Measurements from ENCODE around the gene LTBP1.
"Not testable (repeated sequence)": the region's sequence is repeated elsewhere in the genome, so short reads cannot be mapped to it uniquely, and the experiment has no call there.

Gene LTBP1

DNA sequence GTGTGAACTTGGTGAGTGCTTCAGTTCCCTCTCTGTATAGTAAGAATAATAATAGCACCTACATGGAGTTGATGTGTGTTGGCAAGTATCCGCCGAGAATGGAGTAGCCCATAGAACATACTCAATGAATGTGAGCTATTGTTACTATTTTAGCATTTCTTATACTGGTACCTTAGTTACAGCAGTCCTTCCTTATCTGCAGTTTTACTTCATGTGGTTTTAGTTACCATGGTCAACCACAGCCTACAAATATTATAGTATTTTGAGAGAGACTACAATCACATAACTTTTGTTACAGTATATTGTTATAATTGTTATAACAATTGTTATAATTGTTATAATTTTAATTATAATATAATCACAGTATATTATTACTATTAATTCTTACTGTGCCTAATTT, 377.2 kb downstream of the LTBP1 start:
- DNase-seq = no peak

DNA sequence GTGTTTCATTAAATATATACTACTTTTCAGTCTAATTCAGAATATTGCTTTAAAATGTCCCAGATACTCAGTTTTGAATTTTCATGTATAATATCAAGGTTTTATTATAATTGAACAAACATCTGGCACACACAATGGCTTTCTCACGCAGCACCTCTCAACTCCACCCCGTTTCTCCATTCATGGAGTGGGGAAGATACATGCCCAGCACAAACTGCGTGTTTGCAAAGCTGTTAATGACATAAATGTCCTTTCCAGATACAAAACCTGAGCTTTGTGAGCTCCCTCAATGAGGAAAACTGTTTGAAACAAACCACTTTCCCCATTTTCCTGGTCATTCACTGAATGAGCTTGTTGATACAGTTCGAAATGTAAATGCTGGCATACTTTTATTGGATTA, 379.3 kb downstream of the LTBP1 start:
- DNase-seq = no peak

DNA sequence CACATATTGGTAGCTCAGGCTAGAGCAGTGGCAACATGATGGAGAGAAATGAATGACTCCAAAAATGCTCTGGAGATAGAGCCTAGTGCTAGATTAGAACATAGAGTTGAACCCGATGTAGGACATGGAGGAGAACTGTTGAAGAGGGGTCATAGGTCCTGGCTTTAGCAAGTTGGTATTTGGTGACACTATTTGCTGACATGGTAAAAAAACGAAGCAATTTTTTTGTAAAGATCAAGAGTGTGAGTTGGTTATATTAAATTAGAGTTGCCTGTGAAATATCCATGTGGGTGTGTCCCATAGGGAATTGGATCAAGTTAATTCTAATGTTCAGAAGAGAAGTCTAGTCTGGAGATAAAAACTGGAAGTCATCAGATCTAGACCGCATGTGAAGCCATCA, 386.7 kb downstream of the LTBP1 start:
- DNase-seq = no peak

DNA sequence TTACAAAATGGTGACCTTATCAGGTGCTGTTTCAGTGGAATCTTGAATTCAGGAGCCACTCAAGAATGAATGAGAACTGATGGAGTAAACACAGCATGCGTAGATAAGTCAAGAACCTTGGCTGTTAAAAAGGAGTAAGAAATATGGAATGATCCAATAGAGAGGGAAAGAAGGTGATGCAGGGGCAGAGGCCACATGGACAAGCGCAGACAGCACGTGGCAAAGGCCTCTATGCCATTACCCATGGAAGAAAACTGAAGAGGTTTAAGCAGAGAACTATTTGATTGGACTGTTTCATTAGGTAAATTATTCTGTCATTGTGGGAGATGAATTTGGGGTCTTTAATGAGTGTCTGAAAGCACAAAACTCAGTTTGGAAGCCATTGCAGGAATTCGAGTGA, 387.3 kb downstream of the LTBP1 start:
- DNase-seq = no peak

DNA sequence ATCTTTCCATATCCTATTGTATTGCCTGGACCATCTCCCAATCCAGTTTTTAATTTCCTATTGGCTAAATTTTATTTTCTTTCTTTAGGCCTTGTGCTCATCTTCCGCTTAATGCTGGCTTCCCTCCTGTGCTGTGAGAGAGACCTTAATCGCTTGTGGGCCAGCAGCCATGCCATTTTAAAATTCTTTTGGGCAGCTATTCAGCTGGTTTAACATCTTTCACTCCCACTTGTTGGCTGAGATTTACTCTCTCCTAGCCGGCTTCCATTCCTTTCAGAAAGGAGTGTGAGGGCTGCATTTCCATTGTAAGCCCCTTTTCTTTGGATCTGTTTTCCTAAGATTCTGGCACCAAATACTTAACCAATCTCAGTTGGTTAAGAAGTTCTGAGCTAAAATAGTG, 388.8 kb downstream of the LTBP1 start:
- DNase-seq = no peak

DNA sequence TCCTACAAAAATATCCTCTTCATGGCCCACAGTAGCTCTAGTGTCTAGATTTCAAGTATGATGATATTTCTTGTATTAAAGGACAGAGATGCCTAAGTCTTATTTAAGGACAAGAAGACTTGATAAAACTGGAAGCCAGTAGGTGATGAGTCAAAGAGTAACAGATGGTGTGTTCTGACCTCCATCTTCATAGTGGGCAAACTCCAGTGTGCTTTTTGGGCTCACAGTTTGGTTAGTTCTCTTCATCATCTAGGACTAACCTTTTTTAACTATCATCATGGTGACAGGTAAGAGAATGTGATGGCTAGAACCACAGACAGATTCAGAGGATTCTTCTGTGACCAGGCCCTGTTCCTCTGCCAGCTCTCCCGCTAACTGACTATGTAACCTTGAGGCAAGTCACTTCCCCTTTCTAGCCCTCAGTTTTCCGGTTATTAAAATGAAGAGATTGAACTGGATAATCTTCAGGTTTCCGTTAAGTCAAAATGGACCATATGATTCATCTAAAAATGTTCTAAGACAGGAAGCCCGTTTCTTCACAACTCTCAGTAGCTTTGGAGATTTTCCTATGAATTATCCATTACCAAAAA, 389.4 kb downstream of the LTBP1 start:
- DNase-seq = no peak

DNA sequence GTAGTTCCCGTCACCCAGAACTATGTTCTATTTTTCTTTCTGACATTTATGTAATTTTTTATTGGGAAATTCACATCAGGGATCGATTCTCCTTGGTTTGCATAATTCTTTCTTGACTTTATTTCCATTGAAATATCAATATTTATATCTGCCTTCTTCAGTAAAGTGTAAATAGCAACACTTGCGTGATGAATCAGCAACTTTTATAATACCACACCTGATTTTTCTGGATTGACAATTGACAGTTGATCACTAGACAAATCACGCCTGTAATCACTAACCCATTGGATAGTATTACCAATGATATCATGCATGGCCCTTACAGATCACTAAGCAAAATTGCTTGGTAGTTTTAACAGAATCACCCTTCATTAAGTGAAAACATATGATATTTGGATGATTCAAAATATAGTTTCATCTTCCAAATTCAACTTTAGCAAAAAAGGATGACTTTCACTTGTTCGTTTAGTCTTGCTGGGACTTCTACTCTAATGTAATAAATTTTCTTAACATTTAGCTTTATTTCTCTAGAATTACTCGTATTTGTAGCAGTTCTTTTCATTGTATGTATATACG, 390.7 kb downstream of the LTBP1 start:
- DNase-seq = no peak

DNA sequence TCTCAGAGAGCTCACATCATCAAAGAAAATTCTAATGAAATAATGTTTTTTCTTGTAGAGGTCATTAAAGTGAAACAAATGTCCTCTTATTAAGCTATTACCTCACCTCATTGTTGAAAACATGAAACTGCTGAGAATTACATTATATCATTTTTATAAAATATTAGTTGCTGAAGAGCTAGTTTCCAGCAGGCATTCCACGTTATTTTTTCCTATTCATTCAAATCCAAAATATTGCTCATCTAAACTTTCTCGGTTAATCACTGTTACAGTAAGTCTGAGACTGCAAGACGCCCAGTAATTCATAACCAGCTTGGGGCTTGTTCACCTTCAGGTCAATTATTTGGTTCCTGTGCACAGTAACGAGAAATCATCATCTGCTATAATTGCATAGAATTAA, 391.2 kb downstream of the LTBP1 start:
- DNase-seq = no peak

DNA sequence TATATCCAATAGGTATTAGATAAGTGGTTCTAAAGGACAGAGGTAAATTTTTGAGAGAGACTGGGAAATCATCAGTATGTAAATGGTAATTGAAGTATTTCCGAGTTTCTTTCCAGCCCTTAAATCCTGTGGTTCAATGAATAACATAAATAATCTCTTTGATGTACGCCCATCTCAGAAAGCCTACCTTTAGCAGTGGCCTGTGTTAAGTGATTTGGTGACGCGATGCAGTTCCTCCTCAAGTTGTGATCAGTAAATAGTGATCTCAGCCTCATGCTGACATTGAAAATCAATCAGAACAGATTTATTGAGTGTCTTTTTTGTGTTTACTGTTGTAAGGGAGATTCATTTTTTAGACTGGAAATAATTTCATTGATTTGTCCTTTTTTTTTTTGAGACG, 392.5 kb downstream of the LTBP1 start:
- no peak for DNase-seq

DNA sequence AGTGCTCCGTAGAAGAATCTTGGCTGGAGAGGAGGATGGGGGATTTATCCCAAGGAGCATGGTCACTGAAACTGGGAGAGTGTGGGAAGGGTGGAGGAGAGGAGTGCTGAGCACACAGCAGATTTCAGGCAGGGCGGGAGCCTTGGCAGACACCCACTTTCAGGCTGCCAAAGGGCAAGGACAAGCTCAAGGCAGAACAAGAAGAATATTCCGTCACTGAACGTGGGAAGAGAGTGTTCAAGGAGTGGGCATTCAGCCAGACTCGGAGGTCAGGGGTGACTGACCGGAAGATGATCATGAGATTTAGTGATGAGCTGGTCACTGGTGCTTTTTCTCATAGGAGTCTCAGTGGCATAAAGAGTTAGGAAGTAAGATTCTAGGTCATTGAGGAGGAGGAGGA, 393.5 kb downstream of the LTBP1 start:
- DNase-seq = no peak

DNA sequence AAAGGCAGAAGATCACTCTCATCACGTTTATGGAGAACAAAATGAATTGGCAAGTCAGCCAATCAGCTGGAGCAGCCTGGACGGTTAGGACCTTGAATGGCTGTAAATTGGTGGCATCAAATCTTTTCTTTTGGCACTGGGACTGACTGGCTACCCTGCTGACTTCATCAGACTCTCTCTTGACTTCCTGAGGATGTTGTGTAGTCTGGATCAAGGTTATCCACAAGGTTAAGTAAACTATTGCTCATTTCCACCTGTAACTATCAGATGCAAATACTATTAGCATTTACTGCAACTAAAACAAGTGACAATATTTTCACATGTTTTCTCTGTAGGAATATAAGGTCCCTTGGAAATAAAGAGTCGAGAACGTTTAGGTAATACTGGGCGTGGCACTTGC, 395.4 kb downstream of the LTBP1 start:
- no peak for DNase-seq

DNA sequence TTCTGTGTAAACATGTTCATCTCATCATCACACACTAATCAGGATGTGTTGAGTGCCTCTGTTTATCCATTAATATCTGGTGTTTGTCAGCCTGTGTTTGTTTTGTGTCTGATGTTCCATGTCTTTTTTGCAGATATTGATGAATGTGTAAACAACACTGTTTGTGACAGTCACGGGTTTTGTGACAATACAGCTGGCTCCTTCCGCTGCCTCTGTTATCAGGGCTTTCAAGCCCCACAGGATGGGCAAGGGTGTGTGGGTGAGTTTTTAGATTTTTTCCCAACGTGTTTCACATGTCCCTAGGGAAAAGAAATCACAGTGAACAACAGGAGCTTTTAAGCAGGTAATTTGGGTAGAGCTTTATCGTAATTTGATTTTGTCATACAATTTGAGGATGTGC, 396.0 kb downstream of the LTBP1 start:
- no peak for DNase-seq

DNA sequence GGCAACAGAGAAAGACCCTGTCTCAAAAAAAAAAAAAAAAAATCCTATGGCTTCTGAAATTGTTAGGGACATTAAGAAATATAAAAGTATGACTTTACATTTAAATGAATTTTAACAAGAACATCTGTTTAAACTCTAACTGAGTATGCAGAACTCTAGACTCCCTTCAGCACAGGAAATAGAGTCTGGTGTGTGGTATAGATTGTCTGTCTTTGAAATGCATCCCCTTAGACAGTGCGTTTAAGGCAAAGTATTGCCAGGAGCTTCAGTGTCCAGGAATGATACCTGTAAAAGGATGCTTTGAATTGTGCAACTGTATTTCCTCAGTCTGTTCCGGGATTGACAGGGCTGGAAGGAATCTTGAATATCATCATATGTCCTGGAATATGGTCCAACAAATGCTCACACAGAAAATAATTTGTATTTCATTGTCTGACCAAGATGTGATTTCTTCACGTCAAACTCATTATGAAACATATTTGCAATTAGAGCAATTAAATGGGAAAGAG, 396.7 kb downstream of the LTBP1 start:
- no peak for DNase-seq

DNA sequence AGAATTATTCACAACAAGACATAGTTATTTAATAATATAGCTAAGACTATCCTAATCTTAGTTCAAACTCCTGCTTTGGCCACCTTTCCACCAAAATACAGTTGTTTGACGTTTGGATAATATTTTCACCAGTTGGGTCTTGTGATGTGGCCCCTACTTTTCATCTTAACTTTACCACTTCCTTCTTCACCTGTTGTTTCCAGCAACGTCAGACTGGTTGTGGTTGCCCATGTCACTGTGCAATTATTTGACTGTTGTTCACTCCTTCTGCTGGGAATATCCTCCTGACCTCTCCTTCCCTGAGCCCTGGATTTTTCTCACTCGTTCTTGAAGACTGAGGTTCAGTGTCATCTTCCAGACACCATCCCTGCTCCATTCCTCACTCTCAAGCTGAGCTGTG, 397.5 kb downstream of the LTBP1 start:
- no peak for DNase-seq

DNA sequence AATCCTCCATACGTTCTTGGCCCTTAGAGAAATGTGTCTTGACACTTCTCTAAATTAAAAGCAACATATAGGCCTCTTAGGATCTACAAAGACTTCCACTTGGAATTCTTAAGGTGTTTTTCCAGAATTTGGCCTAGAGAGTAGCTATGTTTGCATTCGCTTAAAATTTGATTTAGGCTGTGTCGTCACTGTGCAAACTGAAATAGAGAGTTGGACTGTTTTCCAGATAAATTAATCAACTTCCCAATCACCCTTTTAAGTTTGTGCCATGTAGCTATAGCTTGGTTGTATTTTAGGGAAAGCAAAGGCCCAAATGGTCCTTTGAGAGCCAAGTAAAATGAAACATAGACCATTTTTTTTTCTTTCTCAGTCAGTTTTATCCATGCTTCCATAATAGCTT, 401.1 kb downstream of the LTBP1 start:
- DNase-seq = no peak

DNA sequence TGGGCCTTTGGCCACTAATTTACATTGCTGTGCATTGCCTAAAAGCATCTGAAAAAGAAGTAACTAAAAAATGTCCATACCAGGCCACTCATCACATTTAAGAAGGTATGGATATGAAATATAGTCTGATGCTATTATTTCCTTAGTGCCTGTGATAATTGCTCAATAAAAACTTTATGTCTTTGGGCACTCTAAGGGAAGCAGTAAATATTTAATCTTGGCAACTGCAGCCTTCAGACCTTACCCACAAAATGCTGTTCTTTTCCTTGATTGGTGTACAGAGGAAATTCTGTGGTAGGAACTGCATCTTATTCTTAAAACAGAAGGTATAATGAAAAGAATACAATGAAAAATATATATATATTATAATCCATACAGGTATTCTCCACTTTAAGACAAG, 403.9 kb downstream of the LTBP1 start:
- no peak for DNase-seq

DNA sequence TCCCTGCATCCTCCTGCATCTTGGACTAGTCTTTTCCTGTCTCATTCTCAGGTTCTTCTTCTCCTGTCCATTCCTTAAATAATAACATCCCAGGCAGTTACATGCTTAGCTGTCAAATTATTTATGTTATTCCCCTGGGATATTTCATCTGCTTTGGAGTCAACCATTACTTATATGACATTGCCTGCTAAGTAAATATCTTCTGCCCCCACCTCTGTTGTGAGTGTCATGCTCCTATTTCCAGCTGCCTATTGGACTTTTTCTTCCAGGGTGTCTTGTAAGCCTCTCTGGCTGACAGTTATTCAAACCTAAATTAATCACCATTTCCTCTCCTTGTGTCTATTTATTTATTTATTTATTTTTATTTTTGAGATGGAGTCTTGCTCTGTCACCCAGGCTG, 405.0 kb downstream of the LTBP1 start:
- DNase-seq = no peak

DNA sequence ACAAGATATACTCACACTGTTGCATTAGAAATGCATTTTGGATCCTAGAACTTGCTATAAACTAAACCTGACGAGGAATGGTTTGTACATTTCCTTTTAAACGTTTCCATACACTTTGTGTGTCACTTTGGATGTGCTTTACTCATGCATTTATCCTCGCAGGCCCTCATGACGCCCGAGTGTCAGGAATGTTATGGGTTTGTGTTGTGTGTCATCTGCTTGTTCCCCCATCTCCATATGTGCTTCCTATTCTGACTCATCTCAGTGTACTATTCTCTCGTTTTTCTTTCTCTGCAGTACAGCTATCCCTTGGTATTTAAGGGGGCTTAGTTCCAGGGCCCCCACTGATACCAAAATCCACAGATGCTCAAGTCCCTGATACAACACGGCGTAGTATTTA, 408.2 kb downstream of the LTBP1 start:
- DNase-seq = no peak

DNA sequence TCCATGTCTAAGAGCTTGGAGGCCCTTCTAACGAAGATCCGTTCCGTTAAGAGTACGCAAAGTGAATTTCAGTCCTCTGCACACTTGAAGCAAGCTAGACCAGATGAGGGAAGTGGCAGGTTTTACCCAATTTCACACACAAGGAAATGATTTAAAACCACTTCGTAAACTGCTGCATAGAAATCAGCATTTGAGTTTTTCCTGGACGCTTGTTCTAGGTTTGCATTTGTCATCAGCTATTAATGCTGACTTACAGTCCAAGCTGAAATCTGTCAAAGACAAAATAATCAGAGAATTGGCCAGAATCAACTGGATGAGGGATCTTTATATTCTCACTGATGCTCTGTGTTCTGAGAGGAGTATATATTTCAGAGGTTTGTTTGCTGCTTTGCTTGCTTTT, 412.1 kb downstream of the LTBP1 start:
- DNase-seq = no peak

DNA sequence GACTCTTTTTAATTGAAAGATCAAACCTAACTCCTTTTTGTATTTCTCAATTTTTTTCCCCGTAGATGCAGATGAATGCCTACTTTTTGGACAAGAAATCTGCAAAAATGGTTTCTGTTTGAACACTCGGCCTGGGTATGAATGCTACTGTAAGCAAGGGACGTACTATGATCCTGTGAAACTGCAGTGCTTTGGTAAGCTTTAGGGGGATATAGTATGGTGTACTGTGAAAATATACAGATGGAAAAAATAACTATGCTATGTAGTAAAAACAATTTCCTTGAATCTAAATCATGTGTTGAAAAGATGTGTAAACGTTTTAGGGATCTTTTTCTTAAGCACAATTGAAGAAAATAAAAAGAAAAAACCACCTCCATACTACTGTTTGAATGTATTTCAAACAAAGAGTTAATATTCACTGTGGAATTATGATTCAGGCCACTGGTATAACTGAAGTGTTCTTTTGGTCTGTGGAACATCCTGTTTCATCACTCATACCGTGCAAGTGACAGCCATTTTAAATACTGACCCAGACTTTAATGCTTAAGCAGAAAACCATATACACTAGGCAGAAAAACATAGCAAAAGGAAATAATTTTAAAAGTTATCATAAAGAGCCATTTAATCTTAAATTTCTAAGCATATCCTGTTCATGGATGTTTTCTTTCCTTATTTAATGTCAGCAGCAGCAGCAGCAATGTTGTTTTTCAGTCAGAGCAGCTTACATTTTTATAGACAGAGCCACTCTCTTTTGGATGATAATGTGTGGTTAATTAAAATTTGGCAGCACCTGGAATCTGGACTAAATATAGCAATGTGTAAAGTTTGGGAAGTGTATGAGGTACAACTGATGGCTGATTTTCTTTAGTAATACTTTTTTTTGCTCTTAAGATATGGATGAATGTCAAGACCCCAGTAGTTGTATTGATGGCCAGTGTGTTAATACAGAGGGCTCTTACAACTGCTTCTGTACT, 416.9 kb downstream of the LTBP1 start:
- DNase-seq = no peak

DNA sequence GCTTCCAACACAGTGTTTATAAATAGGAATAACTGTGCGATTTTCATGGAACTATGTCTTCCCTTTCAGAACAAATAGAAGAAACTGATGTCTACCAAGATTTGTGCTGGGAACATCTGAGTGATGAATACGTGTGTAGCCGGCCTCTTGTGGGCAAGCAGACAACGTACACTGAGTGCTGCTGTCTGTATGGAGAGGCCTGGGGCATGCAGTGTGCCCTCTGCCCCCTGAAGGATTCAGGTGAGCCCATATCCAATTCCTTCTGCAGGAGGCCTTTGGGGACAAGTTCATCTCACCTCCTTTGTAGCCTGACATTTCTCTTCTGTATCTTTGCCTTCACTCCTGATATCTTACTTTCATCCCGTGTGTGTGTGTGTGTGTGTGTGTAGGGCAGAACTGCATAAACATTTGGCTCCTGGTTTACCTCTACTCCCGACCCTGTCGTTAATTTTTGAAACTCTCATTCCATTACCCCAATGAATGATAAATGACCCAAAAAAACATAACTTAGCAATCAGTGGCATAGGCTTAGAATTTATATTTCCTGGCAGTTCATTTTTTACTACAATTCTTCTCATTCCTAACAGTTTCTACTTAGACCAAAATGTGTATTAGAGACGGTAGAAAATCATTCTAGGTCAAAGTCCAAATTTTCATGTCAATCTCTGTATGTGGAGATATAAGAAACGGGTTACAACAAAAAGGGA, 418.7 kb downstream of the LTBP1 start:
- DNase-seq = no peak

DNA sequence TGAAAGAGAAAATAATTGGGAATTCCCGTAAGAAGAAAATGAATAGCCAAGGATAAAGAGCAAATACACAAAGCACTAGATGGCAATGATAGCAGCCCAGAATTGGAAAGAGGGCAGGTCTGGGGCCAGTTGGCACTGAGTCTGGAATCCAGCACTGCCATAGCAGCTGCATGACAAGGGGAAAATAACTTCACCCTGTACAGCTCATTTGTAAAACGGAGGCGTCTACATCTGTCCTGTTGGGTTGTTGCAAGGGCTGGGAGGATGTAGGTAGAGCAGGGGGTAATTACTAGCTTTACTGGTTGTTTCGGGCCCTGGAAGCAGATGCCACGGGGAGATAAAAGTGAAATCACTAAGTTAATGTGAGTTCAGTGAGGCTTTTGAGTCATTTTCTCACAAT, 419.7 kb downstream of the LTBP1 start:
- no peak for DNase-seq

DNA sequence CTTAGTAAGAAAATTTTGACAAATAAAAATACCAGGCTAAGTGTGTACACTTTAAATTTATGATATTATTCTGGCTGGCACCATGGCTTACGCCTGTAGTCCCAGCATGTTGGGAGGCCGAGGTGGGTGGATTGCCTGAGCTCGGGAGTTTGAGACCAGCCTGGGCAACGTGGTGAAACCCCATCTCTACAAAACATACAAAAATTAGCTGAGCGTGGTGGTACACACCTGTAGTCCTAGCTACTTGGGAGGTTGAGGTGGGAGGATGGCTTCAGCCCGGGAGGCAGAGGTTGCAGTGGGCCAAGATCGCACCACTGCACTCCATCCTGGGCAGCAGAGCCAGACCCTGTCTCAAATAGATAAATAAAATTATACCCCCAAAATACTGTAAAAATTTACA, 421.8 kb downstream of the LTBP1 start:
- not testable (repeated sequence) for DNase-seq
